ENCODE measurements around the gene EXOC6B.

The EXOC6B gene

DNA sequence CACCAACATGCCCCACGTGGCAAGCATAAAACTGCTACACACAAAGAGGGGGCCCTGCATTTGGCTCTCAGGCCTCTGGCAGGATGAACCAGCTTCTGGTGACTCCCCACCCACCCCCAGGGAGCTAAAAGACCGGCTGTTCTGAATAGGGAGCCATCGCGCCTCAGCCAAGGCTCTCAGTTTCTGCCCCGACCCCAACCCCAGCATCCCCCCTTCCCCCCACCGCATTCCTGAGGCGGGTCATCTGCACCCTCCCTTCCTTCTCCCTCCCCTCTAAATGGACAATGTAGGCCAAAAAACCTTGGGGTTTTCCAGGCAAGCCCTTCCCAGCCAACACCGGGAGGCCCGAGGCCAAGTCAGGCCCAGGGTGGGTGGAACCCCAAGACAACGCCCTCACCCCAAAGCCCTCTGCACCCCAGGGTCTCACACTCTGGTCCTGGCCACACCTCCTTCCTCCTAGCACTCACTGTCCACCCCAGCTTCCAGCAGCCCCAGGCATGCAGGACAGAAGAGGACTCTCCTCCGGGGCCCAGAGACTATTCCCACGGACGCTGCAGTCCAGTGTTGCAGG, 683.9 kb downstream of the EXOC6B start:
- peak; percentile 47 for DNase-seq

DNA sequence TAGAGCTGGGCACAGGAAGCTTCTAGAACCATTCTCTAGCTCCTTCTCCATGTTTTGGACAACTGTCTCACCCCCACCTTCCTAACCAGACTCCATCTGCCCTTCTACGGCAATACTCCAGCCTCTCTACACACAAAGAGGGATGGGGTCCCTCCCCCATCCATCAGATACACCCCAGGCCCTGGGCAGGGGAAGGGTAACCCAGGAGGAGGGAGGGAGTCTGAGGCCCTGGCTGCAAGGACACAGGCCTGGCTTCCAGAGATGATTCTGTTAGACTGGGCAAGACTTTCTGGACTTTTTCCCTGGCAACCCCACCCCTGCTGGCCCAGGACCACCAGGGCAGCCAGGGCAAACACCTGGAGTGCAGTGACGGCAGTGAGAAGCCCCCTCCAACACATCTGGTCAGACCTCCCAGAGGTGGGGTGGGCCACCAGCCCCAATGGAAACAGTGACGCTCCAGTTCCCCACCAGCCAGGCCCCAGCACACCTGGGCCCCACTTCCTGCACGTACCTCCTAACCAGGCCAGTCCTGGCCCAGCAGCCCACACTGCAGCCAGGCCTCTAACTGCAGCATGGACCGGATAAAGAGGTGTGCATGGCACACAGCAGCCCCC, 684.7 kb downstream of the EXOC6B start:
- peak; percentile 38 for DNase-seq

DNA sequence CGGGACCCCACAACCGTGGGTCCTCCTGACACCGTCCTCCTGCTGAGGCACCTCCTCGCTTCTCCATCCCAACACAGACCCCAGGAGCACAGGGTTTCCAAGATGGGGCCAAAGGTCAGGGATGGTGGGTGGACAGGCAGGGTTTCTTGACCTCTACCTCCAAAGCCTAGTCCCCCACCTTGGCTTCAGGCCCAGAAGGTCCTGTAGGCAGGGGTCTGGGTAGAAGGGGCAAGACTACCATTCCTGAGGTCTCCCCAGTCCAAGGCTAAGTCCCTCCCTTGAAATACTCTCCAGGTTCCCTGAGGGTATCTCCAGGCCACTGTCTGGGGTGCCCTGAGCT, 685.2 kb downstream of the EXOC6B start:
- peak; percentile 40 for DNase-seq

DNA sequence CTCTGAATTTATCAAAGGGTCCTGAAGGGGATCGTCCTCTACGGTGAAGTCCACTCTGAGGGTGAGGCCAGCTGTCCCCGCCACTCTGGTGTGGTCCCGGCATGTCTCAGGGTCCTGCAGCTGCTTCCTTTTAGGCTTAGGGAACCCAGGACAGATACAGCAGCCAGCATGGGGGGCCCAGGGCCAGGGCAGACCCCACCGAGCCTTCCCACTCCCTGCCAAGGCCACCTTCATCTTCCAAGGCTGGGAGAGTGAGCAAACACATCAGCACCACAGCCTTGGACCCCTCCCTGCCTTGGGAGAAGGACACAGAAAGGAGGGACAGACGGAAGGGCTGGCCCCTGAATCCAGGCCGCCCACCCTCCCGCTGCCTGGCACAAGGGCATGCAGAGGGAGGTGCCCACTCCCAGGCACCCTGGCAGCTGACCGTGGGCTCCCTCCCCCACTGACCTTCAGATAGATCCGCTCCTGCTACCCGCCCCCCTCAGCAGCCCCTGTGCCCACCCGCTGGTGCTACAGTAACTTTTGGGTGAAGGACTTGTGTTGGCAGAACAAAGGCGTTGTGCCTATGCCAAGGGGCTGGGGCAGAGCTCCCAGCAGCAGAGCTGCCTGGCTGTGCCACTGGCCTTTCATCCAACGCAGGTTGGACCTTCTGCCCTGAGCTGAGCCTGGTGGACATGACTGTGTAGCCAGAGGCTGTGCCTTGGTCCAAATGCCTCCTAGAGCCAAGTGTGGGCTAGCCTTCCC, 685.8 kb downstream of the EXOC6B start:
- DNase-seq = peak; percentile 41

DNA sequence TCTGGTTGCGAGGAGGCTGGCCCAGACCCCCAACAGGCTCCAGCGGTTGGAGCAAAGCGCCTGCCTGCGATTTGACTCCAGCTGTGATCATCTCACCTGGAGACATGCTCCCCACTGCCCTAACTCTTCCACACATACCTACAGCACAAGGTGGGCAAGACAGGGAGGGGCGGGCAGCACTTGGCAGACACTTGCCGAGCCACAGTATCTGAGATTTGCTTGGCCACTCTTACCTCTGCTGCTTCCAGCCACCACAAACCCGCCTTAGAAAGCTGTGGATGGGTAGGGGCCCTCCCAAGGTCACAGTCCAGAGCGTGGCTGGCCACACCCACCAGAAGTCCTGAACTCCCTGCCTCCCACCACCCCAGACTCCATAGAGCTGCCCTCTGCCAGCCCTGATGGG, 686.4 kb downstream of the EXOC6B start:
- DNase-seq = no peak

DNA sequence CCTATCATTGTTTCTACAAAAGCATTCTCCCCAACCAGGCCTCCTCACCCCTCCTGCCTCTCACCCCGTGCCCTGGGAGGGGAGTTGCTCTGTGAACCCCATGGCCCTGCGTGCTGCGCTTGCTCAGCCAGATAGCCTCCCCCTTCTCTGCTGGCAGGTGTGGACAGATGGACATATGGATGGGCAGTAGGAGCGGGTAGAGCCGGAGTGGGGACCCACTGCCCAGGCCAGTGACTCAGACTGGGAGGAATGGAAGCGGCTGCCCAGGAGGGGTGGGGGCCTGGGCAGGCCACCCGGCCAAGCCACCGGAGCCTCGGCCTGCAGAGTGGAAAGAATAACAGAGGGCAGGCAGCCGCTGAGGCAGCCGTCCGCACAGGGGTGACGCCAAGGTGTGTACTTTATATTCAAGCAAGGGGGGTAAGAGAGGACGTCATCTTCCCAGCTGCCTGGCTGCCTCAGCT, 686.9 kb downstream of the EXOC6B start:
- peak; percentile 55 for DNase-seq

DNA sequence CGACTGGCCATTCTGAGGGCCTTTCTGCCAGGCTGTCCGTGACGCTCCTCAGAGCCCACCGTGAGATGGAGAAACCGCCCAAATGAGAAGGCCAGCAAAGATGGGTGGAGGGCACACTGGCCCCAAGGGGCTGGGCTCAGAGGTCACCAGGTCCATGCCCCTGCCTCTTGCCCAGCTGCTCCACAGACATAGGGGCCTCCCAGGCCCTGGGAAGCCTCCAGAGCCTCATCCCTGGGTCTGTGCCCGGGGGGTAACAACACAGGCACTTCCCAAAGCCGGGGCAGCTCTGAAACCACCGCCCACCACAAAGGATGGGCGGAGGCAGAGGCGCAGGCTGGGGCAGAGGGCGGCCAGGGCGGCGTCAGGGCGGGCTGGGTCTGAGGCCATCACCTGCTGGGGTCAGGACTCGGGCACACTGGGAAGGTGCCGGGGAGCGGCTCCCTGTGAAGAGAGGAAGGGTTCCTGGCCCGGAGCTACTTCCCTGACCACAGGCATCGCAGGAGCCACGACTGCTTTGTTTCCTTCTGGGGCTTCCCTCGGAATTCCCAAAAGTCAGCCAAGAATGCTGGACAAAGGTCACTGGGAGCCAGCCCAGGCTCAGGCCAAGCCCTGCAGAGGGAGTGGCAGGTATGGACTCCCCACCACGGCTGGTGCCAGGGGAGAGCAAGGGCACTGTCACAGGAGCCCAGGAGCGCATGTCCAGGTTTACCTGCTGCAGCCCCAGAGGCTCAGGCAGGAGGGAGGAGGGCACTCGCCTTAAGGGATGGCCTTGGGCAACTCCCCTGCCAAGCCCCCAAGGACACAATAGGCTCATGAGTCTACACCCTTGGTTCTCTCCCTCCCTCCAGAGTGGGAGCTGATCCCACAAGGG, 687.6 kb downstream of the EXOC6B start:
- peak; percentile 75 for DNase-seq

DNA sequence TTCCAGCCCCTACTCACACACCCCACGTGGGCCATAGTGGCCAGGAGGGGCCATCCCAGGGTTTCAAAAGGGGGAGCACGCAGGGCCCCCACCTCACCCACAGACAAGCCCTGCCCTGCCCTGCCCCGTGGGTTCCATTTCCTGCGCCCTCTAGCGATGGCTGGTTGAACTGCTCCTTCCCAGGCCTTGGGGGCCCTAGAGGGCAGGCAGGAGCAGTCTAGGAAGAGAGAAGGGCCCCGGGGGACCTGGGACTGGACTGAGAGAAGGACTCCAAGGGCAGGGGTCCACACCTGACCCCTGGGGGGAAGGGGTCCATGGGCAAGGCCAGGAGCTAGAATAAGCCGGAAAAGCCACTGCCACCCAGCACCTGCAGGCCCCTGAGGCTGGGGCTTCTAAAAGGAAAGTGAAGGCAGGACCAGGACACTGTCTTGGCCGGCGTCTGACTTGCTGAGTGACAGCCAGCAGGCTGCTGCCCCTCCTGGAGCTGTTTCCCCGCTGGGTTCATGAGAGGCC, 688.3 kb downstream of the EXOC6B start:
- peak; percentile 86 for DNase-seq

DNA sequence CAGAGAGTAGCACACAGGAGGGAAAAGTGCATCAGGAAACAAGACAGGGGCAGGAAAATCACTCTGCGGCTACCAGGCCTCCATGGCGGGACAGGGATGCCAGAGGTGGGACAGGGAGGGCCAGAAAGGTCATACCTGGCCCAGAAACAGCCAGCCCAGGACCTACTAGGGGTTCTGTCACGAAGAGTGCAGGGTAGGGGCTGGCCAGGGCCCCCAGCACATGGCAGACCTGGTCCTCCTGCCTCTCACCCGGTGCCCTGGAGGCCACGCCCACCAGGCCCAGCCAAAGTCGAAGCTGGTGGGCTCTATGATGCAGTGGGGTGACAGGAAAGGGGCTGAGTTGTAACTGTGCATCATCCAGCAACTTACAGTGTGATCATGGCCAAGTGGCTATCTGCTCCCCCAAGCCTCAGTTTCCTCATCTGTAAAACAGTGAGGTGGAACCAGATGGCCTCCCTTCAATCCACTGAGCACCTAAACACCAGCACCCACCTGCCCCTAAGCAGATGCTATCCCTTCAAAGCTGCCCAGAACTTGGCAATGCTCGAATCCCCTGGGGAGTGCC, 688.8 kb downstream of the EXOC6B start:
- no peak for DNase-seq

DNA sequence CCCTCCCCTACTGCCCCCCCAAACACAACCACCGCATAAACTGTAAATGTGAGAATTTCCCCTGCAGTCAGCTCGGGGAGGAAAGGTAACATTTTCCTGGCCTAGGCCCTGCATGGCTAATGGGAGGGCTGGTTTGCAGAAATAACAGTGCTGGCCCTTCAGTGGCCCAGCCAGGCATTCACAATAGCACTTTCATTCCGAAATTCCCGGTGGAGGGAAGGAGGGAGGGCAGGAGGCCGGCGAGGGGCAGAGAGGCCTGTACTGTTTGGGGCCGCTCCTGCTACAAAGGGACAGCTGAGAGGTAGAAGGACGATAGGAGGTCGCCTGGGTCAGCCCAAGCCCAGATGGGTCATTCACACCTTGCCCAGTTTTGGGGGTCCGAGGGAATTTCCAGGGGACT, 689.5 kb downstream of the EXOC6B start:
- DNase-seq = no peak

DNA sequence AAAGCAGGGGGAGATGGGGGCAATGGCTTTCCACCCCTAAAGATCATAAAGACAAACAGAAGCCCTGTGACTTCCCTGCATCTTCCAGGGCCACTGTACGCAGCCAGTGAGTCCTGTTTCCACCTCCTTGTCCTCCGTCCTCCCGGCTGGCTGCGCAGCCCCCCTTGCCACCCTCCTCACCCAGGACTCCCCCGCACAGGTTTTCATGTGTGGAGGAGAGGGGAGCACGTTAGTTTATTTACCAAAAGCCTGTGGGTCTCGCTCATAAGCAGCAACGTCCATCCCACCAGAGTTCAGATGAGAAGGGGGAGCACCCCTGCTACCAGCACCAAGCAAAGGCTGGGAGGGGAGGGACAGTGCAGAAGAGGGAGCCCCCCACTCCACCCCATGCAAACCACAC, 689.9 kb downstream of the EXOC6B start:
- DNase-seq = no peak

DNA sequence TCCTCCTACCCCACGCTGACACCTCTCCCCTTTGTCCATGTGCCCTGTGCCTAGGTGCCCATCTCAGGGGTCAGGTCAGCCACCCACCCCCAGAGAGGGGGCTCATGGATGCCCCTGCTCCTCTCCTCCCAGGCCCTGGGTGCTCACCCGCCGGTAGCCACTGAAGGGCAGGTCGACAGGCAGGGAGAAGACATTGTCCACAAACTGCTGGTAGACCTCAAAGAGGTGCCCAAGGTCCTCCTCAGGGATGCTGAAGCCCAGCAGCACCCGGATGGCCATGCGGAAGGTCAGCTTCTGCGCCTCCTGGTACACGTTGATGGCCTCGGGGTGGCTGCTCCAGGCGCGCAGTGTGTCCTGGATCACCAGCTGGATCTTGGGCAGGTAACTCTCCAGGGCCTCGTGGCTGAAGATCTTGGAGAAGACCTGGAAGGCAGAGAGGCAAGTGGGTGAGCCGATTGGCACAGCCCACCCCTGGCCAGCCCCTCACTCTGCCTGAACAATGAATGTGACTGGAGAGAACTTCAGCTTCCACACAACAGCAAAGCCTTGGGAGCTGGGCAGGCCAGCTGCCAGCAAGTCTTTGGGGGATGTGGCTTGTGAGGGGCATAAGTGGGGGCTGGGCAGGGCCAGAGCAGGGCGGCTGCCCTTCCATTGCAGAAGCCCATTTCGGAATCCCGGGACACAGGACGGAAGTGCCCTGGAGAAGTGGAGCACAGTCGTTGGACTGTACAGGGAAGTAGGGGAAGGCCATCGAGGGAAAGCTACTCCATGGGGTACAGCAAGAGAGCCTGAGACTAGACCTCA, 690.6 kb downstream of the EXOC6B start:
- DNase-seq = no peak

DNA sequence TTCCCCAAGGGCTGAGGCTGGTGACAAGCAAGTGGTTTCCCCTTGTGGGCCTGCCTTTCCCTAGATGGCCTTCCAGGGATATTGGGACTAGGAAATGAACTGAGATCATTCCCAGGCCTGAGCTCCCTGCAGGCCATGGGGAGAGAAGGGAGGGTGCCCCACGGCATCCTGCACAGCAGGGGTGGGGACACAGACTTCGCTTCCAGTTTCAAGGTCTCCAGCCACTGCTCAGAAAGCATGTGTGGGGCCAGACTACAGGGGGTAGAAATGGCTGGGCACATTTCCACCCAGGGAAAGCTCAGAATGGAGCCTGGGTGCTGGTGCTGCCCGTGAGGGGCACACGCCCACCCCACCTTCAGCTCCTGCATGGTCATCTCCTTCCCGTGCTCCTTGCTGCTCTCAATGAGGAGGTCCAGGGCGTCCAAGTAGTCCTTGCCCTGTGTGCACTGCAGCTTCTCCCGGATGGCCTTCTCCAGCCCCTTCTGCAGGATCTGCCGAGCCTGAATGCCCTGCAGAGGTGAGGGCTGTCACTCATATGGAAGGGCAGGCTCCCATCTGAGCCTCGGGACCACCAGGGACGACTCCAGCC, 691.3 kb downstream of the EXOC6B start:
- no peak for DNase-seq

DNA sequence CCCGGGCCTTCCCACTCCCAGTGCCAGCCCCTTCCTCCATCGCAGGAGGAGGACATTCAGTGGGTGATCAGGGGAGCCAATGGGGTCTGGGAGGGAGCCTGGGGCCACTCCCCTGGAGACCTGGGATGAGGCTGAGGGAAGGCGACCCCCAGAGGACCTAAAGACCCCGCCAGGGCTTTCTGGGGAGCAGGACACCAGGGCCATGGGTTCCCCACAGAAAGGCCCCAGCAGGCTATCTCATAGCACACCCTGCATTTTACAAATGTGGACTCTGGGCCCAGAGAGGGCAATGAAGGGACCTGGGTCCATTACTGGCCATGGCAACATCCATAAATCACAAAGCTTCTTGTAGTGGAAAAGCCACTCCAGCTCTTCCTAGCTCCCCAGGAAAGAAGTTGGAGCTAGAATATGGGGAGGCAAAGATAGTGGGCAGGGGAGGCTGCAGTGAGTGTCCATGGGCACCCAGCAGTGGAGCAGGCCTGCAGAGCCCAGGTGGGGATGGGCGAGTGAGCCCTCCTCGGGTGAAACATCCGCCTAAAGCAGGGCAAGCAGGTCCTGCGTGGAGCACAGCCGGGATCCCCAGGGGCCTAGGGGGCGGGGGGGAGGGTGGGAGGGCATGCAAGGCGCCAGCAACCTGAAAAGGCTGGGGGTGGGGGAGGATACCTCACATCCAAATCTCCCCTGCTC, 692.0 kb downstream of the EXOC6B start:
- DNase-seq = no peak

DNA sequence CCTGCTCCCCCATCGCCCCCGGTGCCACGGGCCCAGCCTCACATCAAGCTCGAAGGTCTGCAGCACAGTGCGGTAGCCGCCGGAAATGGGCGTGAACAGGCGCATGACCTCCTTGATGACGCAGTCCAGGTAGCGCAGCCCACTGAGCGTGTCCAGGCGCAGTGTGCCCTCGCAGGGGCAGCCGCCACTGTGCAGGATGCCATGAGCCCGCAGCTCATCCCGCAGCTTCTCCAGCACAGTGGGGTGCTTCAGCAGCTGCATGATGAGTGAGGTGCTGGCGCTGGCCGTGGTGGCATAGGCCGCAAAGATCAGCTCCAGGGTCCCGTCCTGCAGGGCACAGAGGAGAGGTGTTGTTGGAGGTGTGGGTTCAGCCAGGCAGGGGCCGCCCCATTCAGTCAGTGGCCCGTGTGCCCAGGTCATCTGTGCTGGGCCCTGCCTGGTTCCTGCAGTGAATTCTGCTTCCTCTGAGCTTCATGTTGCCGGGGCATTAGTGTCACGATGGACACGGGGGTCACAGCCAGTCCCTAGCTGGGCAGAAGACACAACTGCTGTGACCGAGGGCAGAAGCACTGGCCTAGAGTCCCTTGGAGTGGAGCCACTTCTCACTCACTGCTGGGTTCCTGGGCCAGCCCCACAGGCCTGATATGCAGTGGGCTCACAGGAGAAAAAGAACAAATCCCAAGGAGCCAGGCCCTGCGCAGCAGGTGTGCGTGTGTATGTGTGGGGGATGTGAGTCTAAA, 692.7 kb downstream of the EXOC6B start:
- DNase-seq = peak; percentile 22

DNA sequence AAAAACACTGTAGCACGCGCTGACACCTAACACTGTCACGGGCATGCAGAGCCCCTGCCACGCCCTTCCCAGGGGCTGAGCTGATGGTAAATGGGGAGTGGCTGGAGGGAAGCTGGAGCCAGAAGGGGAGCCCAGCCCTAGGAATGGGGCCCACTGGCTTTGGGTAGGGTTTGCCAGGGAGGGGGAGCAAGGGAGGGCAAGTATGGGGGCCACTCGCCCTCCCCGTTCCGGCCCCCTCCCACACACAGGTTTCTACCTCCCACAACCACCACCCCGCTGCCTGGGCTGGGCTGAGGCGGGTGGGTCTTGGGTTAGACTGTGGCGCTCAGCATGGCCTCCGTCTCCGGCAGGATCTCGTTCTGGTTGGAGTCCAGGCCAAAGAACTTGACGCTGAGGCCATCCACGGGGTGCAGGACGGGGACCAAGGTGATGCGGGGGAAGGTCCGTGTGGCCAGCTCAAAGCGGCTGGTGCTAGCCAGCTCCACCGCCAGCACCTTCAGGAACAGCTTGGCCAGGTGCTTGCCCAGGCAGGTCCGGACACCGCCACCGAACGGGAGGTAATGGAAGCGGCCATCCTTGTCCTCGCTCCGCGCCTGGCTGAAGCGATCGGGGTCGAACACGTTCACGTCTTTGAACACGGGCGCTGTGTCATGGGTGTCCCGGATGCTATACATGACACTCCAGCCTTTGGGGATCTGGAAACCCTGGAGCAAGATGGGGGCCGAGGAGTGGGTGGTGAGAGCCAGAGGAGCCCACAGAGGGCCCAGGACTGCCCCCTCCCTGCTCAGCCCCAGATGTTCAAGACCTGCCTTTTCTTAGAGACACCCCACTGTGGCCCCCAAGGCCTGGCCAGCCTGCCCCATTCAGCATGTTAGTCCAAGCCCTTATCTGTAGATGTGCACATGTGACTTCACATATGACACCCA, 693.7 kb downstream of the EXOC6B start:
- DNase-seq = peak; percentile 50

DNA sequence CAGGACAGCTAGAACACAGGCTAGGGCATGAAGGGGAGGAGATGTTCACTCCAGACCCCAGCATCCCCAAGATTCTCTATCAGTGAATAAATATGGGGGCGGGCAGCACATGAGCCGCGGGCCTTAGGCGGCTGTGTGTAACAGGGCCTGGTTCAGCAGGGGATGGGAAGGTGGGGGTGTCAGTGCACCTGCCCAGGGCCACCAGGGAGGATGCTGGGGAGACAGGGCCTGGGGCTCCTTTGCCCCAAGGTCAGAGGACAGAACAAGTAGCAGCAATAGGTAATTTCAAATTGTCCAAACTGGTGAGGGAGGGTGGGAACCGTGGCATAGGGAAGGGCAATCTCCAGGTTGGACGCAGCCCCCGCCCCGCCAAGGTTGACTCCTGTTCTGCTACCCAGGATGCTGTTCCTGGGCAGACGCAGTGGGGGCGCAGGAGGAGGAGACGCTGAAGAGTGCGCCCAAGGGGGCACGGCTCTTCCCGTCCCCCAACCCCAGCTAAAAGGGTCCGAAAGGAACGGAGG, 694.4 kb downstream of the EXOC6B start:
- peak; percentile 33 for DNase-seq

DNA sequence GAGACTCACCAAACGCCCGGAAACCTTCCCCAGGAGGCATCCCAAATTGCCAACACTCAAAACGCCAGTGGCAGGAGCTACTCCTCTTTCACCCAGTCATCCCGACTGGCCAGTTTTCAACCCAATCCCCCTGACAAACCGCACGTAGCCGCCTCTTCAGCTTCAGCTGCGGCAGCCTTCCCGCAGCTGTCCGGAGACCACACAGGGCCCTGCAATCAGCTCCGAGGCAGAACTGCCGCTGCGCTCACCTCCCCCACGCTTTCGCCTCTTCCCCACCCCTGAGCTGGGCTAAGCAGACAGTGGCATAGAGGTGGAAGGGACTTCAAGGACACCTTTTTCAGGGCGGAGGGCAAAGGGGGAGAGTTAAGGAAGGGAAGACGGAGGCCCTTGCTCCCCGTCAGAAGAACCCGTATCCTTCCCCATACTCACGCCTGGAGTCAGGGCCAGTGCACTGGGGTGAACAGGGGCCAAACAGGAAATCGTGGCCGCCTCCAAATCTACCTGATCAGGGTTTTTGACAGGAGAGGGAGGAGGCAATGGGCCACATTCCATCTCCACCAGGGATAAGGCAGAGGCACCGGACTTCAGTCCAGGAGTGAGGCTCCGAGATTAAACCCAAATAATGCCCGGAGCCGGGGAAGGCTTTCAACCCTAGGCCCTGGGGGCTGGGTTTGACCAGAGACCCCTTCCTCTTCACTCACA, 695.0 kb downstream of the EXOC6B start:
- peak; percentile 69 for DNase-seq
